NCI-H1092 treated with DMSO at 0.1 percent for 48 hours (cell line): ENCODE data around the gene CCND2.
A peak's percentile ranks its signal among the peaks of the same experiment; 100 is the strongest.
"Not testable (repeated sequence)": the region's sequence is repeated elsewhere in the genome, so short reads cannot be mapped to it uniquely, and the experiment has no call there.

ENCODE experiments used
- DNase-seq: peaks from one replicate; lab custom pipeline; 2025; lab: John Stamatoyannopoulos, UW

The CCND2 gene

DNA sequence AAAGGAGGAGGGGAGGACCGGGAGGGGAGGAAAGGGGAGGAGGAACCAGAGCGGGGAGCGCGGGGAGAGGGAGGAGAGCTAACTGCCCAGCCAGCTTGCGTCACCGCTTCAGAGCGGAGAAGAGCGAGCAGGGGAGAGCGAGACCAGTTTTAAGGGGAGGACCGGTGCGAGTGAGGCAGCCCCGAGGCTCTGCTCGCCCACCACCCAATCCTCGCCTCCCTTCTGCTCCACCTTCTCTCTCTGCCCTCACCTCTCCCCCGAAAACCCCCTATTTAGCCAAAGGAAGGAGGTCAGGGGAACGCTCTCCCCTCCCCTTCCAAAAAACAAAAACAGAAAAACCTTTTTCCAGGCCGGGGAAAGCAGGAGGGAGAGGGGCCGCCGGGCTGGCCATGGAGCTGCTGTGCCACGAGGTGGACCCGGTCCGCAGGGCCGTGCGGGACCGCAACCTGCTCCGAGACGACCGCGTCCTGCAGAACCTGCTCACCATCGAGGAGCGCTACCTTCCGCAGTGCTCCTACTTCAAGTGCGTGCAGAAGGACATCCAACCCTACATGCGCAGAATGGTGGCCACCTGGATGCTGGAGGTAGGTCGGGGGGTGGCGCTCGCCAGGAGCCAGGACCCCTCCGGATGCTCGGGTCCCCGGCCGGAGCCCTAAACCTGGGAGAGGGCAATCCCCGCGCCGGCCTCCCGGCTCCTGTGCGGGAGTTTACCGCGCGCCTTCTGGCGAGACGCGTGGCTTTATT, at the start of gene CCND2:
Gene CCND2 (plus strand): TSS at position 111 of the 744 bp plus-strand sequence. CDS start 279 bp downstream, at position 390.
- peak; percentile 10 for DNase-seq

DNA sequence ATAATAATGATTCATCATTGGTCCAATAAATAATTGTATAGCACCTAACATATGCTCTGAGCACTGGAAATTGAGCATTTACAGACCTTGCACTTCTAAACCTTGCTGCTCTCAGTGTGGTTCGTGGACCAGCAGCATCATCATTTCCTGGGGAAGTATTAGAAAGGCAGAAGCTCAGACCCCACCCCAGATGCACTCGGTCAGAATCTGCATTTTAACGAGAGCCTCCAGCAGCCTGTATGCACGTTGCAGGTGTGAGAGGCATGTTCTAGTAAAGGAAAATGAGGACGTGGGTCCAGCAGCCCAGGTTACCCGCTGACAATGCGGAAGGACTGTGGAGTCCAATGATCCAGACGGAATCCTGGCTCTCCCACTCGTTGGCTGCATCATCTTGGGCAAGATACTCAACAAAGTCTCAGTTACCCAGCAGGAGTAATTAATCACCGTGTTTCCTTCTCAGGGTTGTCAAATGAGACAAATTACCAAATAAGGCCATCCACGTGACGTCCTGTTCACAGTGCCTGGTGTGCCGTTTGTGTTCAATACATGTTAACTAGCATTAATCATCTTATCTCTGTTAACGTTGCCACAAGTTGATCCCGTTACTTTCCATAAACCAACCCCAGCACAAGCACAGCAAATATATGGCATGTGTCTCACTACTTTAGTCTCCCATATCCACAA, 49.2 kb upstream of the CCND2 start:
- DNase-seq, result no peak

- DNase-seq, result no peak
Observed at GRCh38 chr12:4225571-4225970, 48.0 kb upstream of the CCND2 start.

DNA sequence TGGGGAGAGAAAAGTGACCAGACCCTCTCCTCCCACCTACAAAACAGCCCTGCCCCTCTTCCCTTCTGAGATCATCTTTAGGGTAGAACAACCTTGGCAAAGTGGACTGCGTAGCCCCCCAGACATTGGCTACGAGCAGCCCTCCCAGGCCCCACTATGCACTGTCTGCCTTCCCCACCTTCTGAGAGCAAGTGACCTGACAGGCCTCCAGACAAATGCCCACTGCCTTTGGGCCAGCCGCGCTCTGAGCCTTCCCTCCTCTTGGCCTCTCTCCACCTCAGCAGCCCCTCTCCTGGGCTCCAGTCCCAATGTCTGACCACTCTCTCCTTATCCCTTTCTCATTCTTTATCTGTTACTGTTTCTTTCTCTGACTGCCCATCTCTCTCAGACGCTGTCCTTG, 46.5 kb upstream of the CCND2 start:
- DNase-seq, result no peak

DNA sequence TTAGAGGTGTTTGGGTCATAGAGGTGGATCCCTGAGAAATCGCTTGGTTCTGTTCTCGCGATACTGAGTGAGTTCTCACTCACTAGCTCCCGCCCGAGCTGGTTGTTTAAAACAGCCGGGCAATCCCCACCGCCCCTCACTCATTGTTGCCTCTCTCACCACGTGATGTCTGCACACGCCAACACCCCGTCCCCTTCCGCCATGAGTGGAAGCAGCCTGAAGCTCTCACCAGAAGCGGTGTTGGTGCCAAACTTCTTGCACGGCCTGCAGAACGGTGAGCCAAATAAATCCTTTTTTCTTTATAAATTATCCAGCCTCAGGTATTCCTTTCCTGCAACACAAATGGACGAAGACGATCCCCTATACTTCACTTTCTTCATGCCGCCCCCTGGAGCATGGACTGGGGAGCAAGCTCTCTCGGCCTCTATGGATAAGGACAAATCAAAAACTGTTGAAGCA, 45.4 kb upstream of the CCND2 start:
- no peak for DNase-seq

DNA sequence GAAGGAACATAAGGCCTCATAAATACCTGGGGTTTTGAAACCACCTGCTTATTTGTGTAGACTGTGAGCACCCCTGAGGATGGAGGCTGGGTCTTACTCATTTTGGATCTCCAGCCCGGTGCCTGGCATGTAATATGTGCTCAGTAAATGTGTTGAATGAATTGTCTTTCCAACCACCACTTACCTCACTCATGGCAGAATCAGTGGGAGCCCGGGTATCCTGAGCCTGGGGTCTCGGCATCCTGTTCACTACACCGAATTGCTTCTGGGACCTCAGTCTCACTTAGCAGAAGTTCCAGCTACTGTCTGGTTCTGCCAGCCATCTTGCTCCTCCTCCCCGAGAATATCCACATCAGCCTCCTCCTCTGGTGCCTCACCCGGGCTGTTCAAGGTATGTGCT, 43.0 kb upstream of the CCND2 start:
- DNase-seq, result no peak

- no peak for DNase-seq
Observed at GRCh38 chr12:4238577-4238976, 35.0 kb upstream of the CCND2 start.

DNA sequence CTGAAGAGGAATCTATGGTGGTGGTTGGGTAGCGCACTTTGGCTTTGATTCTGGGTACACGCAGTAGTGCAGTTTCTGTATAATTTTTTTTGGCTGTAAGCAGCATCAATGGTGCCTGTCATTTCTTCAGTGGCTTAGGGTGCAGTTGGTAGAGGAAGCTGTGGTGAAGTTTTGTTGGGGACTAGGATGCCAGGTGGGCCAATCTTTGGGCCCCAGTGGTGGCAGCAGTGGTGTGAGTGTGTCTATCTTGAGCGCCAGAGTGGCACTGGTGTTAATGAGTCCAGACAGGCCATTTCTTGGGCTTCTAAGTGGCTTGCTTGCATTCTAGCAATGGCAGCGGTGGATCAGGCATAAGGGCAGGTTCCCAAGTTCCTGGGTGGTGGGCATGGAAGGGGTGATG, 33.8 kb upstream of the CCND2 start:
- no peak for DNase-seq

GRCh38 chr12:4240161-4240783, 33.3 kb upstream of the CCND2 start:
- no peak for DNase-seq

- no peak for DNase-seq
Observed at GRCh38 chr12:4240981-4241380, 32.6 kb upstream of the CCND2 start.

DNA sequence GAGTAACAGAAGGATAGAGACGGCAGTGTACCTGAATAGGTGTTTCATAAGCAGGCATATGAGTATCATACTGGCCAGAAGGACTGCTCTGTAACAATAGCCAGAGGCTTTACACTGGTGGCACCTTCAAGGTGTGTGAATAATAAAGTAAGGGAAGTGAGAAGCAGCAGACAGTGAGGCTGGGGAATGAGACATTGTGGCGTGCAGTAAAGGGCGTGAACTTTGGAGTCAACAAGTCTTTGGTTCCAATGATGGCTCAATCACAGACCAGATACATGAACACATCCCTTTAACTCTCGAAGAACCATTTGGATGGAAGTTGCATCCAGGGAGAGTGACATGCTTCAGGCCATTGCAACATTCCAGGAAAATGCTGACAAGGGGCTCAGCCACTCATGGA, 32.0 kb upstream of the CCND2 start:
- DNase-seq, result no peak

GRCh38 chr12:4242595-4242994, 31.0 kb upstream of the CCND2 start:
- no peak for DNase-seq

DNA sequence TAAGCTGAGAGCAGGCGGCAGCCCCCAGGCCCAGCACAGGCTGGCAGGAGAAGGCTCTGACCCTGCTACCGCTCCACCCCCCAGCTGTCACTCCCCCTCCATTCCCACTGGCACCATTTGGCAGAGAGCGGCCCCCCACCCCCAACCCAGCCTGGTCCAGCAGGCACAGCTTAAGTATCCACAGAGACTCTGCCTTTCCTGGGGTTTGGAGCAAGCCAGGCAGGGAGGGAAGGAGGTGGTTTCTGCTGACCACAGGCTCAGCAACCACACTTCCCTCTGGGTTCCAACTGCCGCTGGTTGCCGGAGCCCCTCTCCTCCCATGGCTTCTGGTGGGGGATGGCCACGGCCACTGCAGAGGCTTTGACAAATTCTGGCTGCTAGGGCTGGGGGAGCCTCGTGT, 30.5 kb upstream of the CCND2 start:
- DNase-seq, result no peak

DNA sequence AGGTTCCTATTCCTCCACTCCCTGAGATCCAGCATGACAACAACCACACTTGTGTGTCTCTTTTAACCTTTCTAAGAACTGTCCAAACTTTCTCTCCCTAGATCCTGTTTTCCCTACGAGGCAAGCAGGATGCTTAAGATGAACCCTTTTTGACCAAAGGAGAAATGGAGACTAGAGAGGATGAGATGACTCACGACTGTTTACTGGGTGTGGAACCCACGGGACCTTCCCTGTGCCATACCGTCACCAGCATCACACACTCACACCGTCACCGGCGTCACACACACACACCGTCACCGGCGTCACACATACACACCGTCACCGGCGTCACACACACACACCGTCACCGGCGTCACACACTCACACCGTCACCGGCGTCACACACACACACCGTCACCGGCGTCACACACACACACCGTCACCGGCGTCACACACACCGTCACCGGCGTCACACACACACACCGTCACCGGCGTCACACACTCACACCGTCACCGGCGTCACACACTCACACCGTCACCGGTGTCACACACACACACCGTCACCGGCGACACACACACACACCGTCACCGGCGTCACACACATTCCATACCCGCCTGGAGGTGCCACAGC, 30.0 kb upstream of the CCND2 start:
- not testable (repeated sequence) for DNase-seq

DNA sequence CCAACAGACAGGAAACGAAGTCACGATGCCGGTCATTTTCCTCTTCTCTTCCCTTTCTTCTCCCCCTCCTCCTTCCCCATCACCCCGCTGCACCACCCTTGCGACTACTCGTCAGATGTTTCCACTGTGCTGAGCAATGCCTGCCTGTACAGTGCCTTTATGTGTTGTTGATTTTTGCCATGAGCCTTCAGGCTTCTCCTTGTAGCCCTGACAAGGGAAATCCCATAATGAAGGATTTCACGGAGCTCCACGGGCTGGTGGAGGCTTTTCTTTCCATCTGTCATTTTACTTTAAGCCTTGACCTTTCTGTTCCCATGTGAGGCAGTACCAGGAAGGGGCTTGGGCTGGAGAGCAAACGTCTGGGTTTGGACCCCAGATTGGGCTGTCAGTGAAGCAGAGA, 28.7 kb upstream of the CCND2 start:
- no peak for DNase-seq

DNA sequence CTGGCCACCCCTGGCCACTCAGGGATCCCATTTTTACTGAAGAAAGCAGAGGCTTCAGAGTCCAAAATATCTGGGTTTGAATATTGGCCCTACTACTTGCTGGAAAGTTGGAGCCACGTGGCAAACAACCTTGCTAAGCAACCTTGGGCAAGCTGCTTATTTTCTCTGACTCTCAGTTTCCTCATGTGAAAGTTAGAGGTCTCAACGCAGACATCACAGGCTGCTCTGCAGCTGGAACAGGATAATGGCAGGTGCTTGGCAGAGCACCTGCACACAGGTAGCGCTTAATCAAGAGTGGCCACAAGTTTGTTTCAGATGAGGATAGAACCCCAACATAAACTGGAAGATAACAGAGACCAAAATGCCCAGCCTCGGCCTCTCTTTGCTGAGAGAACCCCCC, 28.1 kb upstream of the CCND2 start:
- no peak for DNase-seq

GRCh38 chr12:4246116-4246515, 27.4 kb upstream of the CCND2 start:
- DNase-seq, result no peak

DNA sequence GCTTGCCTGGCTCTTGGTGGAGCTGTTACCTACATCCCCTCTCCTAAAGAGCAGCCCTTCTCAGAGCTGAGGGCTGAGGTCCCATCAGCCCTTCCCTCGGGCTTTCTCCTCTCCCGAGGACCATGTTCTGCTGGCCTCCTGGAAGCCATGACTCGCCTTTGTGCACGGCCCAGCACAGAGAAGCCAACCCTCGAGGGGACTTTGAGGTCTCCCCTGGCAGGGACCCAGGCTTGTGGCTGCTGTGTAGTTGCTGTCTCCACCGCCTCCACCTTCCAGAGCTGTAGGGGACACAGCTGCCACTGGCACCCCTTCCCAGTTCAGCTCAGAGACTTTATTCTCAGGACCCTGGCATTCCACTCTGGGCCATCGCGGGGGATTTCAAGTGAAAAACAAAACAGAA, 22.9 kb upstream of the CCND2 start:
- DNase-seq, result no peak

DNA sequence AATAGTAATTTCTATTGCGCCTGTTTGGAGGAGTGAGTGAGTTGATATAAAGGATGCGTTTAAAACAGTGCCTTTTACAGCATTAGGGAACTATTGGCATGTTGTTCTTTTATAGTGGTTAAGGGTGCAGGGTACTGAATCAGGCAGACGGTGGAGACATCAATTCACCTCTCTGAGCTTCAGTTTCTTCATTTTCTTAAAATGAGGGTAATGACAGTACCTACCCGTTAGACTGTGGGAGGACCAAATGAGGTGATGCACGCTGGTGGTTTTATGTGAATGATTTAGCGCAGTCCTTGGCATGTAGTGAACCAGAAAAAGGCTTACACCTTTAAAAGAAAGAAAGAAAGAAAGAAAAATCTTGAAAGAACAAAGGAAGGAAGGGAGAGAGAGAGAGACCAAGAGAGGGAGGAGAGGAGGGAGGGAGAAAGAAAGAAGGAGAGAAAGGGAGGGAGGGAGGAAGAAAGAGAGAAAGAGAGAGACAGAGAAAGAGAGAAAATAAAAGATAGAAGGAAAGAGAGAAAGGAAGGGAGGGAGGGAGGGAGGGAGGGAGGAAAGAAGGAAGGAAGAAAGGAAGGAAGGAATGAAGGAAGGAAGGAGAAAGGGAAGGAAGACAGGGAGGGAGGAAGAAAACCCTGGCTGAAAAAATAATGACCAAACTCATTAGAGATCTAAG, 22.2 kb upstream of the CCND2 start:
- no peak for DNase-seq

GRCh38 chr12:4251967-4252366, 21.6 kb upstream of the CCND2 start:
- DNase-seq, result no peak

- no peak for DNase-seq
Observed at GRCh38 chr12:4252601-4253000, 21.0 kb upstream of the CCND2 start.
